ENCODE results near the gene MAP2K6. TPM values are rescaled to one million over a fixed set of nuclear protein-coding genes. Genes with fewer than 3 reads are reported as not detected.

Gene MAP2K6
- total and polyA plus RNA-seq, 2 of the 8 experiments (the other 6 are each of a cell fraction or from before 2014, with no cell fraction given) = 11.0 to 44.1 TPM

GRCh38 chr17:69594641-69595040 is 180.1 kb downstream of the MAP2K6 start (continued):
- TF ChIP-seq TBP (IDR thresholded peaks at IDR 0.05; ENCODE audit: low read depth, low read length) (no peak), GTF2F1 (IDR thresholded peaks at IDR 0.05; ENCODE audit: borderline replicate concordance, low read depth, low read length) (no peak), CBX8 (IDR thresholded peaks at IDR 0.05; ENCODE audit: borderline replicate concordance, low read depth, low read length) (no peak), RAD21 (IDR thresholded peaks at IDR 0.05 in 1 of 2, conservative IDR thresholded peaks at IDR 0.05 in 1 of 2; ENCODE audit: low read depth in 2 of 2, low read length in 2 of 2) (no peak), SRF (IDR thresholded peaks at IDR 0.05; ENCODE audit: low read depth, low read length) (no peak)

Data from H1 (cell line).